Activated naive CD4-positive, alpha-beta T cell treated with anti-CD3 and anti-CD28 coated beads, Interleukin-2, amount 50 U/mL, for 16 hours (primary cell): Measurements from ENCODE around the gene FN3KRP.

Experiments used
- DNase-seq: peaks from one replicate; pipeline ENCODE4 v3.0.0-alpha.2; 2020

The FN3KRP gene, protein sequence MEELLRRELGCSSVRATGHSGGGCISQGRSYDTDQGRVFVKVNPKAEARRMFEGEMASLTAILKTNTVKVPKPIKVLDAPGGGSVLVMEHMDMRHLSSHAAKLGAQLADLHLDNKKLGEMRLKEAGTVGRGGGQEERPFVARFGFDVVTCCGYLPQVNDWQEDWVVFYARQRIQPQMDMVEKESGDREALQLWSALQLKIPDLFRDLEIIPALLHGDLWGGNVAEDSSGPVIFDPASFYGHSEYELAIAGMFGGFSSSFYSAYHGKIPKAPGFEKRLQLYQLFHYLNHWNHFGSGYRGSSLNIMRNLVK

DNA sequence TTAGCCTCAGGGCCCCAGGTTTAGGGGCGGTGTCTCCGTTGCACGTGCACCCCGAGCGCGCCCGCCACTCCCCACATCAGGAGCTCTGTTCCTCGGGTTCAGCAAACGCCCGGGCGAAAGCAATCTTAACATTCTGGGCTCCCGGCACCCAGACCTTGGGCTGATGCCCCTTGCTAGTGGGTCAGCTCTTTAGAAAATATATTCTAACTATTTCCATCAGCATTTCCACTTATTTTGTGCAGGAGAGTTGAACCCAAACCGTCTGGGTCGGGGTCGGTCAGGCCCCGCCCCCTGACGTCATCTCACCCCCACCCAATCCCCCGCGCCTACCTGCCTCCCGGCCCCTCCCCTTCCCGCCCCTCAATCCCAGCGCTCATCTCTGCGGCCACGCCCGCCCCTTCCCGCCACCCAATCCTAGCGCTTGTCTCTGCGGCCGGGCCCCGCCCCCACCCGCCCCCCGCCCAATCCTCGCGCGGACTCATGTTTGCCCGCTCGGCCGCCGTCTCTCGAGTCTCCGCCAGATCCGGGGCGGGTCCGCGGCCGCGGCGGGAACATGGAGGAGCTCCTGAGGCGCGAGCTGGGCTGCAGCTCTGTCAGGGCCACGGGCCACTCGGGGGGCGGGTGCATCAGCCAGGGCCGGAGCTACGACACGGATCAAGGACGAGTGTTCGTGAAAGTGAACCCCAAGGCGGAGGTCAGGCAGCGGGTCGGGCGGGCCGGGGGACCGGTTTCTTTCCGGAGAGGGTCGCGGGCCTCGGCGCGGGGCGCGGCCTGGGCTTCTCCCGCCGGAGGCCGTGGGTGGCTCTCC lies at the start of gene FN3KRP:
Gene FN3KRP, plus strand, starts transcription at position 504 of the 808 bp plus-strand sequence. Its CDS starts 50 bp downstream, at position 554.
- peak; percentile 86 for DNase-seq

DNA sequence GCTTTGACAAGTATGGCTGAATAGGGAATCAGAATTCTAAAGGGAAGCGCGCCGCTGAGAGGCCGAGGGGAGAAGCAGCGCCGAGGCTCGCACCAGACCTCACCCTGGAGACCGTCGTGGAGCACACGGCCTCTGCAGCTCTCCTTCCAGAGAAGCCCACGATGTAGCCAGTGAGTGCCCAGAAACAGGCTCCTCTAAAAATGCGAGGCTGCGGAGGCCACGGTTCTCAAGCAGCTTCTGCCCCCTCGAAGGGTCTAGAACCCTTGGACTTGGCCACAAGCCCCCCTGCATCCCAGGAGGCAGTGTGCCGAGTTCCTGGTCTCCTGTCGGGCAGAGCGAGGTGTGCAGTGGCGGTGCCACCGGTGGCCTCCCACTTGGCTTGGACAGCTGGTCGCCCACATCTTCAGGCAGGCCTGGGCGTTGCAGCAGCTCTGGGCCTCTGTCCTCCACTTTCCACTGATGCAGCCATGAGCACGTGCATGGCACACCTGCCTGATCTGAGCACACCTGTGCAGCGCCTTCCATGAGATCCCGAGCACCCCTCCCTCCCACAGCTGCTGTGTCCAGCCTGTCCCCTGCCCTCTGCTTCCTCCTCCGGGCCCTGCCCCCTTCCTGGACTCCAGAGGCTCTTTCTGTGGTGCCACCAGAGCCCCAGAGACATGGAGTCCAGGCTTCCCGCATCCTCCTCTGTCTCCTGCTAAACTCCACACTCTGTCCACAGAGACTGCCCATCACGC lies 49.4 kb upstream of the FN3KRP start:
- DNase-seq, result no peak

DNA sequence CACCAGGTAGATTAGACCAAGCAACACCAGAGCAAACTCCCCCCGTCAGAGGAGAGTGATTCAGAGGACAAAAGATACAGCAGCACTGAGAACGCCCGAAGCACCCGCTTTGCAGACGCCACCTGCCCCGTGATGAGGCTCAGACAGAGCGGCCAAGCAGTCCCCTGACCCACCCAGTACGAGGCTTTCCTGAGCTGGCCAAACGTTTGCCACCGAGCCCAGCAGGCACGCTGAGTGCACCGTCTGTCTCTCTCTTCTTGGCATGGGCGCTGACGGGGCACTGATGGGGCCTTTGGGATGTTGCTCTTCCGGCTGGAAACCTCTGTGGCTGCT lies 48.9 kb upstream of the FN3KRP start:
- DNase-seq, result no peak

DNA sequence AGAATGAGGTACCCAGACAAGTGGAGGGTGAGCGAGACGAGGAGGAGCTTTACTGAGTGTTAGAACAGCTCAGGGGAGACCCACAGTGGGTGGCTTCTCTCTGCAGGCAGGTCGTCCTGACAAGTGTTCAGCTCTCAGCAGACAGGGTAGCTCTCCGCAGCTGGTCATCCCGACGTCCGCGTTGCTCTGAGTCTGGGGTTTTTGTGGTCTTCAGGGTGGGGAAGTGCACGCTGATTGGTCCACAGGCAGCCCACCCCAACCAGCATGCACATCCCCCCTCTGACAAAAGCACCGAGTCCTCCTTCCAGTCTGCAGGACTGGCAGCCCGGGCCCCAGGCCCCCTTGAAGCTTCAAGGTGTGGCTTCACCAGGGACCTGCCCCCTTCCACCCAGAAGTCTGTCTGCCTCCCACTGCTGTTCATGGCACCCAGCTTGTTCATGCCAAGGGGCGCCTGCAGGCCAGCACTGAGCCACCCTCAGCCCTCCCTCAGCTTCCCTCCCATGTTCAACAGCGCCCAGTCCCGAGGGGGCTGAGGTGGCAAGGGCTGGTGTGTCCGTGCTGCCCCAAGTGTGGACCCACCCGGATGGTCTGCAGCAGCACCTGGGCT lies 48.4 kb upstream of the FN3KRP start:
- no peak for DNase-seq

DNA sequence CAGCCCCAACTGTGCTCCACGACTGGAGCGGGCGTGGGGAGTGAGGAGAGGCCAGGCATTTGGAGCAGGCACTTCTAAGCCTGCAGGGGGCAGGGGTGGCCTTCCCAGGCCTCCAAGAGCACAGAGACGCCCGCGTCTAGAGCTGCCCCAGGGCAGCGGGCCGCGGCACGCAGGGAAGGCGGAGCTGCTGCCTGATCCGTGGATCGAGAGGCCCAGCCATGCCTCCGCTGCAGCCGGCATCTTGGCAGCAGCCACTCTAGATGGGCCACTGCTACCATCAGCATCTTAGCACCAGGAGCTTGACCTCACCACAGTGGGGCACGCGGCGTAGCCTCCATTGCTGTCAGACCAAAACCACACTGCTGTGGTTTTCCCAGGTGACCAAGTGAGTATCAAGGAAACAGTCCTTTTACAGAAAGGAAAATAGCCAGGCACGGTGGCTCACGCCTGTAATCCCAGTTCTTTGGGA lies 47.8 kb upstream of the FN3KRP start:
- peak; percentile 44 for DNase-seq

DNA sequence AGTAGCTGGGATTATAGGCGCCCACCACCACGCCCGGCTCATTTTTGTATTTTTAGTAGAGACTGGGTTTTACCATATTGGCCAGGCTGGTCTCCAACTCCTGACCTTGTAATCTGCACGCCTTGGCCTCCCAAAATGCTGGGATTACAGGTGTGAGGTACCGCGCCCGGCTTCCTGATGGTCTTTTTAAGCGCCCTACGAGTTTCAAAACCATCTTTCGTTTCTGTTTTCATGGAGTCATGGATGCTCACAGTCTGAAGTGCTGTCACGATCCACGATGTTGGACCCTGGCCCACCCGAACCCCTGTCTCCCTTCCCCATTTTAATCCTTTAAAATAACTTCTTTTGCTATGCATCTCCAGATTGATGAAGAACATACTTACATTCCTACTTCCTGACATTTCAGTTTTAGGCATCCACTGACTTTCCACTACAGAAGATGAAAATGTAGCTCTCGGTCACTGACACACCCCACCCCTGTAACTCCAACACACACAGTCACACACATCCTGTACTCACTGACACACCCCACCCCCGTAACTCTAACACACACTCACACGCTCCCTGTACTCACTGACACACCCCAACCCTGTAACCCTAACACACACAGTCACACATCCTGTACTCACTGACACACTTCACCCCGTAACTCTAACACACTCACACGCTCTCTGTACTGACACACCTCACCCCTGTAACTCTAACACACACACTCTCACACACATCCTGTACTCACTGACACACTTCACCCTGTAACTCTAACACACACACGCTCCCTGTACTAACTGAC lies 45.6 kb upstream of the FN3KRP start:
- no peak for DNase-seq

DNA sequence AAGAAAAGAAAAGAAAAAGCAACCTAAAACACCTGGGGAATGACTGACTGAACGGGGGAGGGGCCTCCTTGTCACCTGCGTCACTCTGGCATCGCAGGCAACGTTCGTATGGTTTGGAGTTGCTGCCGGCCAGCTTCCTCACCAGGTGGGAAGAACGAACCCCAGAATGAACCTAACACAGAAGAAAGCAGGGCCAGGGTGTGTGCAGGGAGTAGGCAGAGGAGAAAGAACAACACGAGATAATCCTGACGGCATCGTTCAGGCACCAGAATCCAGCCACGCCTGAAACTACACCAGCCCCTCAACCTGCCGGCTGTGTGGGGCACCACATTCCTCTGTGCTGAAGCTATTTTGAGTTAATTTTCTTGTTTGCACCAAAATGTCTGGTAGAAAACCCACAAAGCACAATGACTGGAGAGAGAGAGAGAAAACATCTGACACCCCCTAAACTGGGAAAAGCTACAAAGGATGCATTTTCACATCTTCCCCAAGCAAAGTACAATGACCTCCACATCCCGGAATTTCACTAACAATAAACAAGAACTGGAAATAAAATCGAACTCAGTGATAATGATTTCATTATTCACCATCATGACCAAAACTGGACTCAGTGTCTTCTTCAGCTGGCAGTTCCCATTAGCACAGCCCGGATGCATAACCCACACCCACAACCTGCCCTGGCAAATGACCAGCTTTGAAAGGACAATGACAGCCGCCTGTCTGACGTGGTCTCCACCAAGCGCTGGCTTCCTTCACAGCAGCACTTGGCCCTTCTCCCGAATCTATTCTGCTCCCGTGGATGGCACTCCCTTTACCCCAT lies 41.6 kb upstream of the FN3KRP start:
- DNase-seq, result no peak

DNA sequence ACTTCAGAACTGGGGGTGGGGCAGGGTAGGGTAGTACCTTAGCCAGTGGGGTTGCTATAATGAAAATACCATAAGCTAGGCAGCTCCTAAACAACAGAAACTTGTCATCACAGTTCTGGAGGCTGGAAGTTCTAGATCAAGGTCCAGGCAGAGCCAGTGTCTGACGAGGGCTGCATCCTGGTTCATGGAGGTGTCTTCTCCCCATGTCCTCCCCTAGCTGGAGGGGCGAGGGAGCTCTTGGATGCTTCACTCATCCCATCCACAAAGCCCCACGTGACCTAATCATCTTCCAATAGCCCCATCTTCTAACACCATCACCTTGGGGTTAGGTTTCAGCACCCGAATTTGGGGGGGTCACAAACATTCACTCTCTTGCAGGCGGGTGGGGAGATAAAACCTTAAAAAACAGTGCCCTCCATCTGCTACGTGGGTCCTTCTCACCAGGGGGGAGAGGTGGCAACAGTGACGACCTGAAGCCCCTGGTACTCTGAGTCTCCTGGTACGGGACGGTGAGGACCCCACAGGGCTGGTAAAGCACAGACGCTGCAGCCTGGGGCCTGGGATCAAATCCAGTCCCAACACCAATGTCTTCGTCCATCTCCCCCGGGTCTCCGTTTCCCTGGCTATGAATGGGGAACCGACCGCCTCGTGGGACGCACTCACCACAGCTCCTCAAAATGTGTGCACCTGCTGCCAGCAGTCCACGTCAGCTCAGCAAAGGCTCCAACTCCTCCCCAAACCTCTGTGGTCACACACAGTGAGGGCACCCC lies 40.8 kb upstream of the FN3KRP start:
- no peak for DNase-seq

DNA sequence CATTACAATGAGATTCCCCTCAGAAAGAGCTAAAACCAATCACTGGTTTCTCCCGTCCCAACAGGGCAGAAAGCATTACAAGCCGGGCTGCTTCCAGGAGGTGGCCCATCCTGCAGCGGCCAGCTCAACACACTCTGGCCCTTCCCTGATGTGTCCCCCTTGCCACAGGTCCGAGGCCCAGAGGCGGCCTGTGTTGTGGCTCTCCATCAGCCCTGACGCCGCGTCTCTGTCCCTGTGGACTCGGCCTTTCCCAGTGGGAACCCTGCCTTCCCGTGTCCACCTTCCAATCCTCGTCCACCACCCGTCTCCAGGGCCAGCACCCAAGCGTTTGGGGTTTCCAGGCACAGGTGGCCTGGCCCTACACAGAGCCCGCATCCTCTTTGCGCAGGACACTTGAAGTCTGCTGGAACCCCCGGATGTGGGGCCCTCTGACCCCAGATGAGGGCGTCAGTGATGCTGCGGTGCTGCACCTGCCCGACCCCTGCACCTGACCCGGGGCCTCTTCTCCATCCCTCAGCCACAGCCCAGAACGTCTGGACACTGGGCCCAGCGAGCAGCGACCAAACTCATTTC lies 39.1 kb upstream of the FN3KRP start:
- no peak for DNase-seq

DNA sequence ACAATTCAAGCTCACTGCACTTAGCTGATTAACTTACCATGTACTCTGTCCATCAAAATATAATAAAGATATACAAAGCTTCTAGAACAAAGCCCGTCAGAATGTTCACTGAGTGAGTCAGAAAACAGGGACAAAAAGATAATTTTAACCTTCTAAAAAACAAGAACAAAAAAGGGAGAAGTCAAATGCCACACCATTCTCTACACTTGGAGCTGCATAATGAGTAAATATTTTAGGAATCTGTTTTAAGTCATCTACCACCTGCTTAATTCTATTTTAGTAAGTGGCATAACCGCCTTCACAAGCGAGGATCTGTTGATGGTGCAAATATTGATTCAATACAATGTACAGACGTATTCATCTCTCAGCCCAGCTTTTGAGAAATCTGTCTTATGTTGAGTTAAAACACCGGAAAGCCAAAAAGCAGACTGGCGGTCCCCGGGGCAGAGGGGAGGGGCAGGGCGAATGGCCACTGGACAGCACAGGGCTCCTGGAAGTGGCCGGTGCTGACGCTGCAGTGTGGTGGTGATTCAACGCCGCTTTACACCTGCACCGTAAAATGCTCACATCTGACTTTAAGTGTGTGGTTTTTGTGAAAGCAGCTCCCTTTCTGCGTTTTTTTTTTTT lies 38.1 kb upstream of the FN3KRP start:
- DNase-seq, result no peak

DNA sequence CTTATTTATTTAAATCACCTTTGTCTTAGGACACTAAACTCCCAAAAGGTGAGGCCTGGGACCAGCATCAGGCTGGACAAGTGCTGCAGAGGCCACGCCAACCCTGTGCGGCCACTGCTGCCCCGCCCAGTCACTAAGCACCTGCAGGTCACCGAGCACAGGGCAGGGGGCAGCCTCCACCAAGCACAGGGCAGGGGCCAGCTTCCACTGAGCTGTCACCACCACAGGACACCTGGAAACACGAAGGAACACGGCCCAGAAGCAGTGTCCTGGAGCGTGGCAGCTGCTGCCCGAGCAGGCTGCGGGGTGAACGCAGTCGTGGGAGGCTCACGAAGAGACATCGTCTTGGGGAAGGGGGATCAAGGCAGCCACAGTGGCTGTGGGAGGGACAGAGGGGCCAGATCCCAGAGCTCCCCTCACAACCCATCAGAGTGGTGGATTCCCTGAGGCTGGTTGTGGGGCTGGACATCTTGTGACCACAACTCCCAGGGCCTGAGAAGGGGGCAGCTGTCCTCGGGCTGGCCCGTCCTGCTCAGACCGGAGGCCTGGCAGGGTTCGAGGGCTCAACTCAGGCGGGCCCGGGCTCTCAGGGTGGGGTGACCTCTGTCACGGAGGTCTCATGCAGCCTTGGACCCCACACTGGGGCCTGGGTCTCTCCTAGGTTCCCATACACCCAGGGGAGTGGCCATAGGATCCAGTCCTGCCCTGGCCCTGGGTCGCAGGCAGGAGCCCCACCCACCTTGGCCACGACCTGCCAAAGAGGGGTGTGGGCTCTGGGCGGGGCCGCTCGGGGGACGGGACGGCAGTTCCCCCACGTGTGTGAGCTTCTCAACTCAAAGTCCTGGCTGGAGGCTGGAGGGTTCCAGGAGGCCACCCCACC lies 36.7 kb upstream of the FN3KRP start:
- DNase-seq, result no peak

DNA sequence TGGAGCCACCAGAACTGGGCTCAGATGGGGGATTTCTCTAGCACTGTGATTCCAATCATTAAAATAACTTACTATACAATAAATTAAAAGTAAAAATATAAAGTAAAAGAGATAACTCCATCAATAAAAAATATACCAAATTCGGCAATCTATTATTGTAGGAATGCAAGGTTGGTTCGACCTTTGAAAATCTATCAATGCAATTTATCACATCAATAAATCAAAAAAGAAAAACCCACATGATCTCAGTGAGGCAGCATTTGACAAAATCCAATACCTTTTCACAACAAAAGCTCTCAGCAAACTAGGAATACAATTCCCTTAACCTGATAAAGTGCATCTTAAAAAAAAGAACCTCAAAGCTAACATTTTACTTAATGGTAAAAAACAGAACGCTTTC lies 35.0 kb upstream of the FN3KRP start:
- no peak for DNase-seq

DNA sequence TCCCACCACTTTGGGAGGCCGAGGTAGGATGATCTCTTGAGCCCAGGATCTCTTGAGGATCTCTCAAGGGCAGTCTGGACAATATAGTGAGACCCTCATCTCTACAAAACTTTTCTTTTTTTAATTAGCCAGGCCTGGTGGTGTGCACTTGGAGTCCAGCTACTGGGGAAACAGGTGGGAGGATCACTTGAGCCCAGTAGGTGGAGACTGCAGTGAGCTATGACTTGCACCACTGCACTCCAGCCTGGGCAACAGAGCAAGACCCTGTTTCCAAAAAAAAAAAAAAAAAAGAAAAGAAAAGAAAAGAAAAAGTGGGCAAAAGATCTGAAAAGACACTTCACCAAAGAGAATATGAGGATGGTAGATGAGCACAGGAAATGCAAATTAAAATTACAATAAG lies 33.0 kb upstream of the FN3KRP start:
- DNase-seq, result no peak

DNA sequence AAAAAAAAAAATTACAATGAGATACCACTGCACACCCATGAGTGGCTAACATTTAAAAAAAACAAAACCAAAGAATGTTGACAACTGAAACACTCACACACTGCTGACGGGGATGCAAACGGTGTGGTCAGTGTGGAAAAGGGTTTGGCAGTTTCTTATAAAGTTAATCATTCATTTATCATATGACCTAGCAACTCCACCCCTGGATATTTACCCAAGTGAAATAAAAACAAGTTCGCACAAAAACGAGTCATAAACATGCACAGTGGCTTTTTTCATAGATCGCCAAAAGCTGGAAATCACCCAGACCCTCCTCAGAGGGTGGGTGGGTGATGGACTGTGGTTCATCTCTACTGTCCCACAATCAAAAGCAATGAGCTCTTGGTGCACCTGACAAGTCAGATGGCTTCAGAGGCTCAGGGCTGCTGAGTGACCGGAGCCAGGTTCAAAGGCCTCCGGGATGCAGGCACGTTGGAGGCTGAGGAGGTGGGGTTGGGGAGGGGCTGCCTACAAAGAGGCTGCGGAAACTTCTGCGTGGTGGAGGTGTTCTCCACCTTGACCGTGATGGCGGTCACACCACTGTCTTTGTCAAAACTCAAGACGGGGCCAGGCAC lies 32.2 kb upstream of the FN3KRP start:
- no peak for DNase-seq

DNA sequence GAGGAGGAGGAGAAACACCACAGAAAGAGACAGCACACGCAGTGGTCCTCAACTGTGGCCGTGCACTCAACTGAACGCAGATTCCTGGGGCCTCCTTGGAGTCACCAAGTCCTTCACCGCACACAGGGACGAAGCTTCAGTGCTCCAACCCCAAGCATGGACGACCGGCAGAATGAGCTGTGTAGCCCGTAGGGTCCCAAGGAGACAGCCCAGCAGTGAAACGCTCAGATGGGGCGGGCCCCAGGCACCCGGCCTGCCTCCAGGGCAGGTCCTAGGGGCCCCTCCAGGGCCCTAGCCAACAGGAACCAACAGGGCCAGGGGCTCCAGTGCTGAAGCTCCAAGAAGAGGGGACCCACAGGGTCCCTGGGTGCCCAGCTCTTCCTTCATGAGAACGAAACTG lies 31.2 kb upstream of the FN3KRP start:
- no peak for DNase-seq

DNA sequence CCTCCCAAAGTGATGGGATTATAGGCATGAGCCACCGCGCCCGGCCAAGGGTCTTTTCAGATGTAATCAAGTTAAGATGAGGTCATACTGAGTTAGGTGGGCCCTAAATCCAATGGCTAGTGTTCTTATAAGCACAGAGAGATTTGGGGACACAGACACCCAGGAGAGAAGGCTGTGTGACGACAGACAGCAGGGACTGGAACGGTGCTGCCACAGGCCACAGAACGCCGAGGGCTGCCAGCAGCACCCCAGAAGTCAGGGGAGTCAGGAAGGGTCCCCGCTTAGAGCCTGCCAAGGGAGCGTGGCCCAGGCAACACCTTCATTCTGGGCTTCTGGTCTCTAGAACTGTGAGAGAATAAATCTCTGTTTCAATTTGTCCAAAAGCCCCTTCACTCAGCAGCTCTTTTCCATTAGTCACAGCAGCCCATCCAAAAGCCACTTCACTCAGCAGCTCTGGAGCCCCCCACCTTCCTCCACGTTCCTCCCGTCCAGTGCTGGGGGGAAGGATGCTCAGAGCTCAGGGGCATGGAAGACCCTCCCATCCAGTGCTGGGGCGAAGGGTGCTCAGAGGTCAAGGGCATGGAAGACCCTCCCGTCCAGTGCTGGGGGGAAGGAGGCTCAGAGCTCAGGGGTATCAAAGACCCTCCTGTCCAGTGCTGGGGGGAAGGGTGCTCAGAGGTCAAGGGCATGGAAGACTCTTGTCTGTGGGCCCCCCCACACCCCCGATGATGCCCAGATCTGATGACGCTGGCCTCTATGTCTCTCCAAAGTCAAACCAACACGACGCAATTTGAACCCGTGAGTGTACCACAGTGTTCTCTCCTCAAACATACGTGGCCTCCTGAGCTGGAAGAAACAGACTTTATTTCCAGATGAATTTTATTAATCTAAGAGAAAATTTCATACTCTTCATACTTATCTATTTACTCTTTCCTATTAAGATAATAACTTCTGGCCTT lies 29.9 kb upstream of the FN3KRP start:
- DNase-seq, result no peak

DNA sequence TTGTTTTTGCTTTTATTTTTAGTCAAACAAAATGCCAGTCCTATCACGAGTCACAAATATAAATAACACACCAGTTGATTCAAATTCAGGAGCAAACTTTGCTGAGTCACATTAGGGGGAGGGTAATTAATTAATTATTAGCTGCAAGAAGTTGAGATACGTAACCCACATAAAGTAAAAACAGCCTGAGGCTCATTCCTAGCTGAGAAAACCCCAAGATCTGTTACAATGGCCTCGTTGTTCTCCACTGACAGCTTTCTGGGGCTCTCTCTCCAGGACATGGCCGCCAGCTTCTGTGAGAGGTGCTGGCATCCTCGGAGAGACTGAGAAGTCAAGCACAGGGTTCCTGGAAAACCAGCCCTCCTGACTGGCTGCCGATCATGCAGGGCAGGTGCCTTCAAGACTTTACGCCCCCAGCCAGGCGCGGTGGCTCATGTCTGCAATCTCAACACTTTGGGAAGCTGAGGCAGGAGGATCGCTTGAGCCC lies 29.1 kb upstream of the FN3KRP start:
- no peak for DNase-seq
